ENCODE measurements around the gene JPH2.
A peak's percentile ranks its signal among the peaks of the same experiment; 100 is the strongest.
"Not testable (repeated sequence)": the region's sequence is repeated elsewhere in the genome, so short reads cannot be mapped to it uniquely, and the experiment has no call there.

JPH2 gene

DNA sequence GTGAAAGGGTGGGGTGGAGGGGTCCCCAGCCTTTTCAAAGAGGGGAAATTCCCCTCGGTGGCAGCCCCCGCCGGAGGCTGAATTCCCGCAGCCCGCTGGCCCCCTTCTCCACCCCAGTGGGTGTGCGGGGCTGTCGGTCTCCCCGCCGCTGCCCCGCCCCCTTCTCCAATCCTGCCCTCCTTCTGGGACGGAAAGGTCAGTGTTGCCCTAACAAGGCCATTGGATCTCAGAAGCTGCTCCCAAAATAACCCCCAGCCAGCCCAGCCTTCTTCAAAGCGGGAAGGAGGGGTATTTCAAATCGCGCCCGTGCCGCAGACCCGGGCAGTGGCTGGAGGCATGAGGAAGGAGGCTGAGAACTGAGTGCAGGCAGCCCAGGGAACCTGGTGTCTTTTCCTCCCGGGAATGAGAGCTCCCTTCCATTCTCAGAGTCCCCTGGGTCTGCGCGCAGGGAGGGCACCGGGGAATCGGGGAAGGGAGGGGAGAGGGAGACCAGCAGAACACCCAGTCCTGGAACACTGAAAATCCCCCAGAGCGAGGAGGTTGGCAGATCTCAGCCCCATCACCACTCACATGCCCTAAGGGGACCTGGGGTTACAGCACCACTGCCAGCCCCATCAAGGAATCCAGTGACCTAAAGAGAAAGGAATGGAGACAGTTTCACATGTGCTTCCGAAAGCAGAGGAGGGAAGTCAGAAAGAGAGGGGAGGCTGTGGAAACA lies at the start of gene JPH2:
TSS of gene JPH2 (minus strand) at position 135 of the 718 bp plus-strand sequence. CDS start 483 bp downstream, outside the sequence.
- no peak for DNase-seq

DNA sequence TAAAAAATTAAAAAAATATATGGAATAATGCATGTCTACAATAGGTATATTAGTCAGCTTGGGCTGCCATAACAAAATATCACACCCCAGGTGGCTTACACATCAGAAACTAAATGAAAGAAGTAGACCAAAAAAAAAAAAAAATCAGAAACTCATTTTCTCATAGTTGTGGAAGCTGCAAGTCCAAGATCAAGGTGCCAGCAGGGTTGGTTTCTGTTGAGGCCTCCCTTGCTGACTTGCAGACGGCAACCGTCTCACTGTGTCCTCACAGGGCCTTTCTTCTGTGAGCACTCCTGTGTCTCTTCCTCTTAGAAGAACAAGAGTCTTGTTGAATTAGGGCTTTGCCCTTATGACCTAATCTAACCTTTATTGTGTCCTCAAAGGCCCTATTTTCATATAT lies 48.7 kb upstream of the JPH2 start:
- no peak for DNase-seq

DNA sequence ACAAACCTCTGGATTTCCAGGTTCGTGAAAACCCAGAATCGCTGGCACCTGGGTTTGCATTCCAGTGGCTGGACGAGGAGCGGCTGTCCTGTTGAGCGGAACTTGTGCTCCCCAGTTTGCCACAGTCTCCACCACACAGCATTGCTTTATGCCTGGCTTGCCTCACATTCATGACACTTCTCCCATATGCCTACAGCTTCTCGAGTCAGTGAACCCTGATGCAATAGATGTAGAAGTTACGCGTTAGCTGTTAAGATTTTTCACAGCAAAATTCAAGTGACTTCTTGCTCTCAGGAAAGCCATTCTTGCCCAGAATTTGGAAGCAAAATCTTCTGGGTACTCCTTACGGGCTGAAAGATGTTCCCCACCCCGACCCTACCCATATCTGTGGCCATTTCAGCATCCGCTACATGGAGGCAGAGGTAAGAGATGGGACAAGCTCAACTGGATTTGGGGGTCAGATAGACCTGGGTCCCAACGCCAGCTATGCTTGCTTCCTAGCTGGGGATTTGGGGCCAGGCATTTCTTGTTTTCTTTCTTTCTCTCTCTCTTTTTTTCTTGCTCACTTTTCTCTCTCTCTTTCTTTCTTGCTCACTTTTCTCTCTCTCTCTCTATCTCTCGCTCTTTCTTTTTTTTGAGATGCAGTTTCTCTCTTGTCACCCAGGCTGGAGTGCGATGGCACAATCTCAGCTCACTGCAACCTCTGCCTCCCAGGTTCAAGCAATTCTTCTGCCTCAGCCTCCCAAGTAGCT lies 47.8 kb upstream of the JPH2 start:
- DNase-seq = no peak

DNA sequence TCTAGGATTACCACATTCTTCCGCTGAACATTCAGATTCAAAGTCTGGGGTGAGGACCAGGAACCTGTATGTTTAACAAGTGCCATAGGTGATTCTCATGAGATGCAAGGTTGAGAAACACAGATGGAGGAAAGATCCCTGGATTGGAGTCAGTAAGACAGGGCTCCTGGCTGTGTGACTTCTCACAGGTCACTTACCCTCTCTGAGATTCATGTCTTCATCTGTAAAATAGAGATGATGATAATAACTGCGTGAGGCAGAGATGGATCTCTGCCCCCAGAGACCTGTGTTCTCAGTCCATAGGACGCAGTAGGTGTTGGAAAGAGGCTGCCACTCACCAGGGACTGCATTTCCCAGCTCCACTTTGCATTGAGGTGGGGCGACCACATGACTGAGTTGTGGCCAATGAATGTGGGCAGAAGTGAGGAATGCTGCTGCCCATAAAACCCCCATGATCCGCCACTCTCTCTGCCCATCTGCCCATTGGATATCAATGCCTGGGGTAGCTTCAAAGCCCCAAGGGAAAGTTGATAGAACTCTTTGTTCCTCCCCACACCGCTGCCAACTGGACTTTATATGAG lies 46.5 kb upstream of the JPH2 start:
- no peak for DNase-seq

DNA sequence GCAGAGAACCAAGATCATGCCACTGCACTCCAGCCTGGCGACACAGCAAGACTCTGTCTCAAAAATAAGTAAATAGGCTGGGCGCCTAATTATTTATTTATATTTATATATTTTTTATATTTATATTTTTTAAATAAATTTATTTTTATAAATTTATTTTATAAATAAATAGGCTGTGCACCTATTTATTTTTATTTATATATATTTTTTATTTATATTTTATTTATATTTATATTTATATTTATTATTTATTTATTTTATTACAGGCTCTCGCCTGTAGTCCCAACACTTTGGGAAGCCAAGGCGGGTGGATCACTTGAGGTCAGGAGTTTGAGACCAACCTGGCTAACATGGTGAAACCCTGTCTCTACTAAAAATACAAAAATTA lies 45.5 kb upstream of the JPH2 start:
- DNase-seq = not testable (repeated sequence)

DNA sequence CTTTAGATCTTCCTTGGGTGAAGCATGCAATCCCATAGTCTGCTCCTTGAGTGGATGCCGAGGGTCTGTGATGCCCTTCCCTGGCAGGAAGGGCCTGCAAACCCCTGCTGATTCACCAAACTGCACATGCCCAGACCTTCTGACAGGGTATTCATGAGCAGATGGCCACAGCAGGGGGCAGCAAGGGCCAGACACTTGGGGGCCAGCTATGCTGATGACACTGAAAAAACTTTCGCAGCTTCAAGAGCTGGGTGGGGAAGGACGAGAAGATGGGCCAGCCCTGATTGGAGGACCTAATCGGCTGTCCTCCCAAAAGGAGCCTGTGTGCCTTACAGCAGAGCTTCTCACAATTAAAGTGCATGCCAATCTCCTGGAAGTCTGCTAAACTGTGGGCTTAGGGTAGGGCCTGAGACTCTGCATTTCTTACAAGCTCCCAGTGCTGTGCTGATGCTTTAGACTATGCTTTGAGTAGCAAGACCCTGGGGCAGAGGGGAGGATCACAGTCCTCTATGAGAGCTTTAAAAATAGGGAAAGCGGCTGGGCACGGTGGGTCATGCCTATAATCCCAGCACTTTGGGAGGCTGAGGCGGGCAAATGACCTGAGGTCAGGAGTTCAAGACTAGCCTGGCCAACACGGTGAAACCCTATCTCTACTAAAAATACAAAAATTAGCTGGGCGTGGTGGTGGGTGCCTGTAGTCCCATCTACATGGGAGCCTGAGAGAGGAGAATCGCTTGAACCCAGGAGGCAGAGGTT lies 44.9 kb upstream of the JPH2 start:
- no peak for DNase-seq

DNA sequence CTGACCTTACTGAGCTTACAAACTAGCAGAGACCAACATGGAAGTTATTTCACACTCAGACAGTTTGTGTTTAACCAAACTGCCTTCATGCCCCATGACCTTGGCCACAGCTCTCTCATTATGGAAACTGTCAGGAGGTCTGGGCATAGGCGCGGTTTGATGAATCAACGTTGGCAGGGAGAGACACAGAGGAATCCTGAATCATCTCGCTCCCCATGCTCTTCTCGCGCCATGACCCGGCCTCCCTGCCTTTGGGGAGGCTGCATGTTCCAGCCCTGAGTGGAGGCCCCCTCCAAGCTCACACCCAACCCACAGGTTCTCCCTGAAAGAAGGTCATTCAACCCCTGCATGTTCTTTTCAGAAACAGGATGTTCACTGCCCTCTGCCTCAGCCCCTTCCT lies 44.2 kb upstream of the JPH2 start:
- no peak for DNase-seq

DNA sequence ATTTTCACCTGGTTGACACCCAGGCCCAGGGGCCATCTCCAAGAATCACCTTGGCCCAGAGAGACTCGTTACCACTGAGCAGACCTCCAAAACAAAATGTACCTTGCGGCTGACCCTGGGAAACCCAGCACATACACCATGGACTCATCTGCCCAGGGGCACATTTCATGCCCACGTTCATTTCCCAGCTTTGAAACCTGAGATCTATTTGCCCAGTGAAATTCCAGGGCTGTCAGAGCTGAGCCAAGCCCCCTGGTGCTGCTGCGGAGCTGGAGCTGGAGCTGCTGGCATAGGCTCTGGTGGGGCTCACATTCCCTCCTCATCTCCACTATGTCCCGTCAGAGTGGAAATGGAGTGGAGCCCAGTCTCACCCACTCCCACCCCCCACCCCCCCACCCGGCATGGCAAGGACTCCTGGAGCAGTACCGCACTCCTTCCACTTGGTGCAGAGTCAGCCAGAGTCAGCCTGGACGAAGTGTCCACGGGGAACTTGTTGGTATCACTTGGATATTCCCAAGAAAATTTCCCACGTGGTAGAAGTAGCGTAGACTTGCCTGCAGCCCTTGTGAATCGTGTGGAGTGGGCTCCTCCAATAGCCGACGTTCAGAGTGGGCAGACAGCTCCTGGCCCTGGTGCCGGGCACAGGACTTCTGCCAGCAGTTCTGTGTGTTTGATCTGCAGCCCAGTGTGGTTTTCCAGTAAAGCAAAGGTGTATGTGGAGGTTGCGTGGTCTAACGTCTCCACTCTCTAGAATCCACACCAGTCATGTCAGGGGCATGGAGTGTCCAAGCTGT lies 41.7 kb upstream of the JPH2 start:
- no peak for DNase-seq

DNA sequence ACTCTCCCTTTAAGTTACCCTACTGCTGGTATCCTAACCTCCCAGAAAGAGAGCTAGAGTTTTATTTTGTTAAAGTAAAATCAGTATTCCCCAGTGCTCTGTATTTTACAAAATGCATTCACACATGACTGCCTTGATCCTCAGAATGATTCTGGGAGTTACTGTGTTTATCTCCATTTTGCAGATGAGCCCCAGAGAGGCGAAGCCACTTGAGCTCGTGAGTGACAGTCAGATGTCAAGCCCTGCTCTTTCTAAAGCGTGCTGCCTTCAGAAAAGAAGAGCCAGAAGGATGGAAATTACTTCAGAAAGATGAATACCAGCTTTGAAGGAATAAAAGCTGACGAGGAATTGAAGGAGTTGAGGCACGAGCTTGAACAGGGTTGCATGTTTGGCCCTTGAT lies 37.6 kb upstream of the JPH2 start:
- DNase-seq = no peak

DNA sequence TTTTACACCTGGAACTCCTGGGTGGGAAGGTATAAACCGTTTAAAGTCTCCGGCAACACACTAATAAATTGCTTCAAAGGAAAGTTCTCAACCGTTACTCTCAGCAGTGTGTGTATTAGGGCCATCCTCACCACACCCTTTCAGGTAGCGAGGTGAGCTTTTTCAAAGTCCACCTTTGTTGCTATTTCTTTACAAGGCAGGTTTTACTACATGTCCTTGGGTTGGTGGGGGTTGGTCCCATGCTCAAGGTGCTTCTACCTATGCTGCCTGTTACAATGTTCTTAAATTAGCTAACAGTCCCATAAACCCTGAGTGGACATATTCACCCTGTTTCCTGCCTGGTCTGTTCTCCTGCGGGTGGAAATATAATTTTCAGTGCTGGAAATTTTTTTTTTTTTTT lies 36.7 kb upstream of the JPH2 start:
- no peak for DNase-seq

DNA sequence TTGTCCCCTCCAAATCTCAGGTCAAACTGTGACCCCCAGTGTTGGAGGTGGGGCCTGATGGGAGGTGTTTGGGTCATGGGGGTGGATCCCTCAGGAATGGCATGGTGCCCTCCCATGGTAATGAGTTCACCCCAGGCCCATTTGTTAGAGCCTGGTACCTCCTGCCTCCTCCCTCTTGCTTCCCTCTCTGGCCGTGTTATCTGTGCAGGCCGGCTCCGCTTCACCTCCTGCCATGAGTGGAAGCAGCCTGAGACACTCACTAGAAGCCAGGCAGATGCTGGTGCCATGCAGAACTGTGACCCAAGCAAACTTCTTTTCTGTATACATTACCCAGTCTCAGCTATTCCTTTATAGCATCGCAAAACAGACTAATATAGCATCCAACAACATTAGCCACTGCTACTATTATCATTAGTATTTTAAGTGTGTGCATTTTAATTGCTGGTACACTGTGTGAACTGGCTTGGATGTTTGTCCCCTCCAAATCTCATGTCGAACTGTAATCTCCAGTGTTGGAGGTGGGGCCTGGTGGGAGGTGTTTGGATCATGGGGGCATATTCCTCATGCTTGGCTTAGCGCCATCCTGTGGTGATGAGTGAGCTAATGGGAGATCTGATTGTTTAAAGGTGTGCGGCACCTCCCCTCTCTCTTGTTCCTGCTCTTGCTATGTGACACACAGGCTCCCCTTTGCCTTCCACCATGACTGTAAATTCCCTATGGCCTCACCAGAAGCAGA lies 35.8 kb upstream of the JPH2 start:
- DNase-seq = no peak

DNA sequence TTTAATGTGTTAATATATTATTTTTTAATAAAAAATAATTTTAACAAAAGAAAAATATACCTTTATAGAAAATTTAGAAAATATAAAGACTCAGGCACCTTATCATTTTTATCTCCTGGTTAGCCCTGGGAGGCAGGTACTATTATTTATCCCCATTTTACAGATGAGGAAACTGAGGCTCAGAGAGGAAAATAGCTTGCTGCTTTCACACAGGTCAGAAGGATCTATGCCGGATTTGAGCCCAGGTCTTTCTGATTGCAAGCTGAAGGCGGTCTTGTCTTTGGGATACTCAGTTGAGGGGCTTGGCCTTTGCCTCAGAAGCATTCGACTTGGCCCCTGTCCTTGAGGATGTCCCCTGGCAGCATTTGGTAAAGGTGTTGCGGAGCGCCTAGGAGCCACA lies 35.0 kb upstream of the JPH2 start:
- no peak for DNase-seq

DNA sequence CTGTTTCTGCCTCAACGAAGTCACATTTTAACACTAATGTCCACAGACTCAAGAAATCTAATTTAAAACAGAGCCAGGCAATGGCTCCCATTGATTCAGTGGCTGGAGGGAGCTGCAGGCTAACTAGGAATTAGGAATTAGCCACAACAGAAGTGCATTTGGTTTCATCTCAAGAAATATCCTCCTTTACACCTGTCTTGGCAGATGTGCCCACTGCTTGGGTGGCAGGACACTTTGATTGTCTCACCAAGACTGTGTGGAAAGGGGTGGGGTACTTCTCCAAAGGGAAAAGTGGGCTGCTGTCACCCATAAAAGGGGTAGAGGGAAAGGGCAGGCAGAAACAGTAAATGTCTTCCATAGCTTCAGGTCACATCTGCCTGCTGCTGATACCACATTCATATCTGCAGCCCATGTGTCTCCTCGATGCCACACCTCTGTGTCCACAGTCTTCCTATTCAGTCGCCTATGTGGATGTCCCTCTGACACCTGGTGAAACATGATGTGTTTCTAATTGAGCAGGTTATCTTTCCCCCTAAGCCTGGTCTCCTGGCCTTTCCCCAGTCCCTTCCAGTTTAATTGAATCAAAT lies 34.5 kb upstream of the JPH2 start:
- no peak for DNase-seq

DNA sequence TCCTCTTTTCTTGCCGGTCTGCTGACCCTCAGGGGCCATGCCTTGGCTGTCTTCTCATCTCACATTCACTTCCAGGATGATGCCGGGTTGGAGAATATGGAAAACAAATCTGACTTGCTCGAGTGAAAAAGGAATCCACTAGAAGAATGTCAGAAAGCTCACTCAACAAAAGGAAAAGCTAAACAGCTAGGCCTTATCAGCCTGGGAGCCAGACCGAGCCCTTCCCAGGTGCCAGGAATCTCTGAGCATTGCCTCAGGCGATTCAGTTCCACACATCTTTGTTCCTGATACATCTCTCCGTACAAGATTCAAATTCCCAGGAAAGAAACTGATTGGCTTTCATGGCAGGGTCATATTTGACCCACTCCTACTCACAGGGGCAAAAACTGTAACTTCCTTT lies 32.8 kb upstream of the JPH2 start:
- DNase-seq = no peak

DNA sequence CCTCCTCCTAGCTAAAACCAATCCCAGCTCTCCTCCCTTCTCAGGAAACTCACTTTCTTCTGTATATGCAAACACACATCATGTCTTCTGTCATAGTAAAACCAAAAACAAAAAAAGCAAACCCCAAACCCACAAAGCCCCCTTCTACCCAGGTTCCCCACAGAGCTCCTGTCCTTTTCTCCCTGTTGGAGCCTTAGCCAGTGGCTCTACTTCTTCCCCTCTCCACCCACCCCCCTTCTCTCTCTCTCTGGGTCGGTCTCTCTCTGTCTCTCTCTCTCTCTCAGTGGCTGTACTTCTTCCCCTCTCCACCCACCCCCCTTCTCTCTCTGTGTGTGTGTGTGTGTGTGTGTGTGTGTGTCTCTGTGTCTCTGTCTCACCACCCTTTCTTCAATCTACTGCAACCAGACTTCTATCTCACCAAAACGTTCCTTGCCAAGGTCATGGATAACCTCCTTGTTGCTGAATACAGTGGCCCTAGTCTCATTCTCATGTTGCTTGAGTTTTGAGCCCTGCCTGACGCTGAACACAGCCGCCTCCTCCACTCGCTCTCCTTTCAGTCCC lies 32.3 kb upstream of the JPH2 start:
- DNase-seq = no peak

DNA sequence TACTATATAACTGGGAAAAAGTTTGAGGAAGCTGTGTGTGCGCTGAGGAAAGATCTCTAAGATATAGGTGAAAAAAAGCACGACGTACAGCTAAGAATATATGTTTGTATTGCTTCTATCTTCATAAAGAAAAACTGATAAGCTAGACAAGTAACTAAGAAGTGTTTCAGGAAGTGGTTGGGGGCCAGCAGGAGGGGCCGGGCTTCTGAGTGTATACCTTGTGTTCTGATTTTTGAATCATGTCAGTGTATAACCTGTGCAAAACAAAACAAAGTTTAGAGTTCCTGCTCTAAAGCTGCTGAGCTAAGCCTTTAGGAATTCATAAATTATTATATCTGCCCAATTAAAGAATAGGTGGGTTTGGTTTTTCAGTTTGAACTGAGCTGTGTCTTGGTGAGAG lies 31.5 kb upstream of the JPH2 start:
- no peak for DNase-seq

DNA sequence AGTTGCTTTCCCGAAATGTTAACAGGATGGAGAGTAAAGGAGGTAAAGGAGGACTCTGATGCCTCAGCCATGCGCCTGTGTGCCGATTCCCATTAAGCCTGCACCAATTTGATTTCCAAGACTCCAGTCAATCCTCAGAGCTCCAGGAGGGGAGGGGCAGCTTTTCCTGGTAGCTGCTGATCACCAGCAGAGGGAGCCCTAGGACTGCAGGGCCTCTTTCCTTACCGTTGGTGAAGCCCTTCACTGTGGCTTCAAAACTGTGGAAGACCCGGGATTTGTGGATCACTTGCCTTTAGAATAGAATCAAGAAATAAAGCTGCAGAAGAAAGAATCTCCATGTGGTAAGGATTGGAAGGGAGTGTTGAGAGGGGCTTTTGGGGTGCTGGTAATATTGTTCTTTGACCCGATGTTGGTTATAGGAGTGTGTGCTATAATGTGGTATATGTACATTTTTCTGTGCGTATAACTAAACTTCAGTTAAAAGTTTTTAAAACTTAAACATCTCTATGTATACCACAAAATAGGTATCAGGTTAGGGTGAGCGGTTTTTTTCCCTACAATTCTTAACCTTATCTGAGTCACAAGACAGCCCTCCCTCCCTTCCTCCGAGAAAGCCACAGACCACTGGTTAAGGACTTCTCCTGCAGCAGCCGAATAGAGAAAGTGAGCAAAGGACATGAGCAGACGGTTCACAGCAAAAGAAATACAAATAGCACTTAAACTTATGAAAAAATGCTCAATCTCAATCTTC lies 30.5 kb upstream of the JPH2 start:
- peak; percentile 25 for DNase-seq

DNA sequence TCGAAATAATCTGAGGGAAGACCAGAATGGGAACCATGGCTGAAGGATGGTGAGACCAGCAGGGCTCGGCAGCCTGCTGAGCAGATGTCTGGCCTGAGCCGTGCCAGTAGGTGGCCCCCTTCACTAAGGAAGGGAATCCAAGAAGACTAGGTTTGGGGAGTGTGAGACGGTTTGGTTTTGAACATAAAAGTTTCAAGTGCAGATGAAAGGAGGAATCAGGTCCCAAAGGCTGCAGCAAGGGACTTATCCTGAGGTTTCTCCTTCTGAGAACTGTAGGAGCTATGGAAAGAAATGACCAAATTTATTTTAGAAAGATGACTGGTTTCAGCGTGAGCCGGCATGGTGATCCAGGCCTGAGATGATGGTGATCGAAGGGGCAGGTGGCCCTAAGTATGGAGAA lies 28.1 kb upstream of the JPH2 start:
- DNase-seq = peak; percentile 38

DNA sequence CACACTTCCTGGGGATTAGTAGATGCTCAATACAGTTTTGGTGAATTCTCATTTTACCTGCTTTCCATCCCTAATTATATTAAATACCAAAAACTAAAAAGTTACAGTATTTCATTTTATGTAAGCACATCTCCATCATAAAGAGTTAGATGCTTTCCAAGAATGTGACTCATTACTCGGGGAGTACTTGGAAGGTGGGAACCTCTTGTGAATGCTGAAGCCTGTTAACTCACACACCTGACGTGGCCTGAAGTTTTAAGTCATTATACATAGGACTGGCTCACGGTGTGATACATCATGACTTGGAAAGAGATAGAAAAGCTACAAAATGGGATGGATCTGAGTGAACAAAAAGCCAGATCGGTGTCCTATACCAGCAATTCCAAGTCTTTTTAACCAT lies 25.8 kb upstream of the JPH2 start:
- DNase-seq = no peak
